Measurements from ENCODE around the gene SLC22A1.
"Not testable (repeated sequence)": the region's sequence is repeated elsewhere in the genome, so short reads cannot be mapped to it uniquely, and the experiment has no call there.

SLC22A1 gene

GRCh38 chr6:160139420-160139851, 17.8 kb downstream of the SLC22A1 start:
- DNase-seq: no peak

- not testable (repeated sequence) for DNase-seq
Observed at GRCh38 chr6:160140493-160140892, 18.9 kb downstream of the SLC22A1 start.

- DNase-seq: no peak
Observed at GRCh38 chr6:160141001-160141726, 19.5 kb downstream of the SLC22A1 start.

GRCh38 chr6:160142115-160142715, 20.6 kb downstream of the SLC22A1 start:
- no peak for DNase-seq

GRCh38 chr6:160146454-160147145, 25.0 kb downstream of the SLC22A1 start:
- DNase-seq: no peak

- DNase-seq: no peak
Observed at GRCh38 chr6:160147146-160147536, 25.5 kb downstream of the SLC22A1 start.

- DNase-seq: no peak
Observed at GRCh38 chr6:160154471-160154870, 32.9 kb downstream of the SLC22A1 start.

- no peak for DNase-seq
Observed at GRCh38 chr6:160156842-160157241, 35.2 kb downstream of the SLC22A1 start.

- no peak for DNase-seq
Observed at GRCh38 chr6:160160450-160160849, 38.8 kb downstream of the SLC22A1 start.

GRCh38 chr6:160160929-160161646, 39.5 kb downstream of the SLC22A1 start:
- no peak for DNase-seq

GRCh38 chr6:160161647-160161986, 40.0 kb downstream of the SLC22A1 start:
- no peak for DNase-seq

- no peak for DNase-seq
Observed at GRCh38 chr6:160162030-160162566, 40.5 kb downstream of the SLC22A1 start.

GRCh38 chr6:160163425-160163824, 41.8 kb downstream of the SLC22A1 start:
- DNase-seq: no peak

GRCh38 chr6:160163912-160164311, 42.3 kb downstream of the SLC22A1 start:
- DNase-seq: no peak

- DNase-seq: not testable (repeated sequence)
Observed at GRCh38 chr6:160165928-160166327, 44.3 kb downstream of the SLC22A1 start.

- DNase-seq: no peak
Observed at GRCh38 chr6:160167604-160168399, 46.2 kb downstream of the SLC22A1 start.

GRCh38 chr6:160170018-160170680, 48.5 kb downstream of the SLC22A1 start:
- DNase-seq: no peak

- DNase-seq: no peak
Observed at GRCh38 chr6:160172704-160173103, 51.1 kb downstream of the SLC22A1 start.

- no peak for DNase-seq
Observed at GRCh38 chr6:160173806-160174527, 52.4 kb downstream of the SLC22A1 start.

GRCh38 chr6:160174681-160175080, 53.1 kb downstream of the SLC22A1 start:
- no peak for DNase-seq

GRCh38 chr6:160177220-160177619, 55.6 kb downstream of the SLC22A1 start:
- no peak for DNase-seq

Data from activated CD8-positive, alpha-beta memory T cell treated with anti-CD3 and anti-CD28 coated beads for 24 hours (primary cell).